ENCODE measurements around the gene DENND4C.
A peak's percentile ranks its signal among the peaks of the same experiment; 100 is the strongest.

The DENND4C gene

GRCh38 chr9:19224563-19224962 is 5.9 kb upstream of the DENND4C start:
- Histone ChIP-seq H3K27me3 (ENCODE audit: control insufficient read depth, insufficient read depth, low read length) (no peaks in the 10 kb centered on the region), H3K36me3 (ENCODE audit: control insufficient read depth, insufficient read depth, low read length) (no peaks in the 10 kb centered on the region; the same call in 1 of the 2 replicates), H3K9me3 (ENCODE audit: control insufficient read depth, insufficient read depth, low read length) (no peaks in the 10 kb centered on the region), H3K4me3 (ENCODE audit: low read depth, low read length) (no peak overlapping the region), H3K9ac (ENCODE audit: low read depth, low read length) (no peak overlapping the region), H3K4me1 (ENCODE audit: control insufficient read depth, insufficient read depth, low read length) (peaks cover 5% of the 10 kb centered on the region), H3K27ac (ENCODE audit: low read depth, low read length) (no peak overlapping the region)

GRCh38 chr9:19229595-19230354 is 718 bp upstream of the DENND4C start:
- Histone ChIP-seq H3K27ac (ENCODE audit: low read depth, low read length) (peak overlapping the region; percentile 99), H3K36me3 (ENCODE audit: control insufficient read depth, insufficient read depth, low read length) (no peaks in the 10 kb centered on the region), H3K9me3 (ENCODE audit: control insufficient read depth, insufficient read depth, low read length) (no peaks in the 10 kb centered on the region), H3K4me1 (ENCODE audit: control insufficient read depth, insufficient read depth, low read length) (peaks cover 23% of the 10 kb centered on the region), H3K4me3 (ENCODE audit: low read depth, low read length) (peak overlapping the region; percentile 78), H3K9ac (ENCODE audit: low read depth, low read length) (peak overlapping the region; percentile 87), H3K27me3 (ENCODE audit: control insufficient read depth, insufficient read depth, low read length) (0 out of 2 replicates have a peak, but pooled peaks cover 3% of the 10 kb centered on the region)

DNA sequence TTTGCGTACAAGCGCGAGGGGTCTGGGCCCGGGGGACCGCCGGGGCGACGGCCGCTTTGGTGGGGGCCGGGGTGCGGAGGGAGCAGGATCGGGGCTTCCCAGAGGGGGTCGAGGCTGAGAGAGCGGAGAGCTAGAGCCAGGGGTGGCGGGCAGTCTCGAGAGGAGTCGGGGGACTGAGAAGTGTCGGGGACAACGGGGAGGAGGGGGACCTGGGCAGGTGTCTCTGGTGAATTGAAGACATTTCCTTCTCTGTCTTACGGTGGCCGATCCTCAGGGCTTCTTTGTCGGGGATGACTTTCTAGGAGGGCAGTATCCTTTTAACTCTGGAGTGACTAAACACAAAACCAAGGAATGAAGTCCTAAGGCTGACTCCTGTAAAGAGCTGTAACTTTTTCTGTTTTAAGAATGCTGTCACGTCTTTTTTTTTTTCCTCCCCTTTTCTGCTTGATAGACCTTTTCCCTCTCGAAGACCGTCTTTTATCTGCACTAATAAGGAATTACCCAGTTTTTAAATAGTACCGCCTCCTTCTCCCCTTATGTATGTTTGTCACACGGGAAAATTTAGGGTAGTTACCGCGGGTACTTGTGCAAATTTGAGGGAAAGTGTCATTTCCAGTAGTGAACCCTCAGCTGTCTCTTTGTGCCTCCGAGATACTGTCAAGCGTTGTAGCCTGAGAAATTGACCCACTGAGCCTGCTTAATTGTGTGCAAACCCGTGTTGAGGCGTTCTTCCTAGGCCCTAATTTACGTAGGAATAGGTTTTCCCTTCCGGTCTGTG is 822 bp downstream of the DENND4C start:
- peak overlapping the region; percentile 99 for H3K27ac ChIP-seq (ENCODE audit: low read depth, low read length)
- peaks cover 23% of the 10 kb centered on the region for H3K4me1 ChIP-seq (ENCODE audit: control insufficient read depth, insufficient read depth, low read length)
- H3K4me3 ChIP-seq (ENCODE audit: low read depth, low read length), result peak overlapping the region; percentile 92
- H3K27me3 ChIP-seq (ENCODE audit: control insufficient read depth, insufficient read depth, low read length), result 0 out of 2 replicates have a peak, but pooled peaks cover 3% of the 10 kb centered on the region
- no peaks in the 10 kb centered on the region for H3K36me3 ChIP-seq (ENCODE audit: control insufficient read depth, insufficient read depth, low read length)
- H3K9ac ChIP-seq (ENCODE audit: low read depth, low read length), result peak overlapping the region; percentile 75
- no peaks in the 10 kb centered on the region for H3K9me3 ChIP-seq (ENCODE audit: control insufficient read depth, insufficient read depth, low read length)

DNA sequence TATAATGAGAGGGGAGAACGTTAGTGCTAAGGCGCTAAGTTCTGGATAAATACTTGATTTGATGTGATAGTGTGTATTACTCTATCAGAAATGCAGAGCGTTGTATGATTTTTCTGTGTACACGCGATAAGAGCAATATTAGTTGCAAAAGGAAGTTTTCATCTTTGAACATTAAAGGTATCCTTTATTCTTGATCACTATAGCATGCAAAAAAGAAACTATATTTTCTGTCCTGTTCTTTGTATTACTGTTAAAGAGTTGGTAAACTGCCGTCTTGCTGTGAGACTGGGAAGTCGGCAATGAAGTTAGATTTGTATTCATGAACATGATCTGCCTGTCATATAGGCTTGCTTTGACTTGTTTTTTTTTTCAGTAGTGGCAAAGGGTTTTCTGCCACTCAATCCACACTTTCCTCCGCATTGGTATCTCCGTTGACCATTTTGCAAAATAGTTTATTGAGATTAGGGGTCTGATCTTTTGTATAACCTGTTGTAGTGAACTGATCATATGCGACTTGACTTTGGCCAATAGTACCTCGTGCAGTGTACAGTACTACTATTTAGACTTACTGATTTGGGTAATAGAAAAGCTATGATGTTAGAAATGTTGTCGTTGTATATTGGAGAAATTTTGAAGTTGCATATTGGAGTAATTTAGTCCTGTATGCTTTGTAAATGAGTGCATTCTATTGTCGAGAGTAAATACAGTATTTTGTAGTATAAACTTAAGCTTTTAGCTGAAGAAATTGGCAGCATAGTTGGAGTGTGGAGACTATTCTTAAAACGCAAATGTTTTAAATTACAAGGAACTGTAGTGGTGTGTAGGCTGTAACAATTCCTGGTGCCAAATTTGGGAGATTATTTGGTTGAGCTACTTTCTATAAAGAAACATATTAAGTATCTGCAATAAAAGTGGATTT is 1.7 kb downstream of the DENND4C start:
- H3K4me3 ChIP-seq (ENCODE audit: low read depth, low read length), result peak overlapping the region; percentile 92
- H3K4me1 ChIP-seq (ENCODE audit: control insufficient read depth, insufficient read depth, low read length), result peaks cover 23% of the 10 kb centered on the region
- H3K9ac ChIP-seq (ENCODE audit: low read depth, low read length), result 0 out of 2 replicates have a peak overlapping the region, but pooled peaks have one; percentile 75
- H3K36me3 ChIP-seq (ENCODE audit: control insufficient read depth, insufficient read depth, low read length), result no peaks in the 10 kb centered on the region
- H3K27ac ChIP-seq (ENCODE audit: low read depth, low read length), result no peak overlapping the region
- H3K27me3 ChIP-seq (ENCODE audit: control insufficient read depth, insufficient read depth, low read length), result 0 out of 2 replicates have a peak, but pooled peaks cover 3% of the 10 kb centered on the region
- H3K9me3 ChIP-seq (ENCODE audit: control insufficient read depth, insufficient read depth, low read length), result no peaks in the 10 kb centered on the region

DNA sequence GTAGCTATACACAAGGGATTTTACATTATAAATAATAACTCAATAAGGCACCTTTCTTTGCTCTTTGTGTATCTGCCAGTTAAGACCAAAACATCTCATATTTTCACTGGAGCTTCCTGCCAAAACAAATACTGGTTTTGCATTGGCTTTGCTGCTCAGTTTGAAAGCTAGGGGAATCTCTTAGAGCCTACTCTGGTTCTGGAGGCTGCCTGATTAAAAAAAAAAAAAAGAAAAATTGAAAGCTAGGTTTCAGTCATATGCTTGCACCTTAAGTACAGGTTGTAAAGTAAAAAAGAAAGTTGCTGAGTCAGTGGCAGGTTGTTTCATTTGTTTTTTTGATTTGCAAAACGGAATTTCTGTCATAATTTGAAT is 2.3 kb downstream of the DENND4C start:
- Histone ChIP-seq H3K4me3 (ENCODE audit: low read depth, low read length) (peak overlapping the region; percentile 92), H3K9me3 (ENCODE audit: control insufficient read depth, insufficient read depth, low read length) (no peaks in the 10 kb centered on the region), H3K4me1 (ENCODE audit: control insufficient read depth, insufficient read depth, low read length) (peaks cover 23% of the 10 kb centered on the region), H3K36me3 (ENCODE audit: control insufficient read depth, insufficient read depth, low read length) (no peaks in the 10 kb centered on the region), H3K27me3 (ENCODE audit: control insufficient read depth, insufficient read depth, low read length) (0 out of 2 replicates have a peak, but pooled peaks cover 3% of the 10 kb centered on the region), H3K9ac (ENCODE audit: low read depth, low read length) (no peak overlapping the region), H3K27ac (ENCODE audit: low read depth, low read length) (no peak overlapping the region)

DNA sequence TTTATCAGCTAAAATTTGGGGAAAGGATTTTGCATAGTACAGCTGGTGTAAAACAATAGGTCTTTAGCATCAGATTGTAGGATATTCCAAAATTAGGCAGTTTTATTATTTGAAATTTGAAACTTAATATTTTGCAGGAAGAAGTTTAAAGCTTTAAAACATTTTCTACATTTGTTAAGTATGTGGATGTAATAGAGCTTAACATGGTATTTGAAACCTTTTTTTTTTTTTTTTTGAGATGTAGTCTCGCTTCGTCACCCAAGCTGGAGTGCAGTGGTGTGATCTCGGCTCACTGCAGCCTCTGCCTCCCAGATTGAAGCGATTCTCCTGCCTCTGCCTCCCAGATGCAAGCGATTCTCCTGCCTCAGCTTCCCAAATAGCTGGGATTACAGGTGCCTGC is 2.9 kb downstream of the DENND4C start:
- H3K36me3 ChIP-seq (ENCODE audit: control insufficient read depth, insufficient read depth, low read length), result no peaks in the 10 kb centered on the region
- no peaks in the 10 kb centered on the region for H3K9me3 ChIP-seq (ENCODE audit: control insufficient read depth, insufficient read depth, low read length)
- H3K9ac ChIP-seq (ENCODE audit: low read depth, low read length), result no peak overlapping the region
- H3K27me3 ChIP-seq (ENCODE audit: control insufficient read depth, insufficient read depth, low read length), result 0 out of 2 replicates have a peak, but pooled peaks cover 3% of the 10 kb centered on the region
- peaks cover 23% of the 10 kb centered on the region for H3K4me1 ChIP-seq (ENCODE audit: control insufficient read depth, insufficient read depth, low read length)
- 0 out of 2 replicates have a peak overlapping the region, but pooled peaks have one; percentile 92 for H3K4me3 ChIP-seq (ENCODE audit: low read depth, low read length)
- H3K27ac ChIP-seq (ENCODE audit: low read depth, low read length), result no peak overlapping the region

DNA sequence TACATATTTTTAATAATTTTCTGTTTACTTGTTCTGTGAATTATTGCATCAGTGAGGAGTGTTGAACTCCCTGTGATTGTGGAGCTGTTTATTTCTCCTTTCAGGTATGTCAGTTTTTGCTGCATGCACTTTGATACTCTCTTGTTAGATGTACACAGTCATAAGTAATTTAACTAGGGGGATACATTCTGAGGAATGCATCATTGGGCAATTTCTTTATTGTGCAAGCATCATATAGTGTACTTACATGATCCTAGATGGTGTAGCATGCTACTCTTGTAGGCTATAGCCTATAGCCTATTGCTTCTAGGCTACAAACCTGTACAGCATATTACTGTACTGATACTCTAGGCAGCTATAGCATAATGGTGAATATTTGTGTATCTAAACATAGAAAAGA is 9.5 kb downstream of the DENND4C start:
- H3K9ac ChIP-seq (ENCODE audit: low read depth, low read length), result no peak overlapping the region
- H3K9me3 ChIP-seq (ENCODE audit: control insufficient read depth, insufficient read depth, low read length), result no peaks in the 10 kb centered on the region
- no peak overlapping the region for H3K27ac ChIP-seq (ENCODE audit: low read depth, low read length)
- 0 out of 2 replicates have a peak, but pooled peaks cover 8% of the 10 kb centered on the region for H3K36me3 ChIP-seq (ENCODE audit: control insufficient read depth, insufficient read depth, low read length)
- H3K4me1 ChIP-seq (ENCODE audit: control insufficient read depth, insufficient read depth, low read length), result no peaks in the 10 kb centered on the region
- no peaks in the 10 kb centered on the region for H3K27me3 ChIP-seq (ENCODE audit: control insufficient read depth, insufficient read depth, low read length)
- H3K4me3 ChIP-seq (ENCODE audit: low read depth, low read length), result no peak overlapping the region

DNA sequence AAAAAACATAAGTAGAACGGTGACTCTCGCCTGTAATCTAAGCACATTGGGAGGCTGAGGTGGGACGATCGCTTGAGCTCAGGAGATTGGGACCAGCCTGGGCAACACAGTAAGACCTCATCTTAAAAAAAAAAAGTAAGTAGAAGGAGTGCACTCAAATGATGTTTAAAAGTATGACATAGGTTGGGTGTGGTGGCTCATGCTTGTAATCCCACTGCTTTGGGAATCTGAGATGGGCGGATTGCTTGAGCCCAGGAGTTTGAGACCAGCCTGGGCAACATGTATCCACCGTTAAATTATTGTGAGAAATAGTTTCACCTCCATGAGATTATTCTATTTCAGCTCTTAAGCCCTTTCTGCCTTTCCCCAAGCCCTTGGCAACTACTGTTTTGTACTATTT is 11.2 kb downstream of the DENND4C start:
- Histone ChIP-seq H3K9me3 (ENCODE audit: control insufficient read depth, insufficient read depth, low read length) (no peaks in the 10 kb centered on the region), H3K9ac (ENCODE audit: low read depth, low read length) (no peak overlapping the region), H3K27me3 (ENCODE audit: control insufficient read depth, insufficient read depth, low read length) (no peaks in the 10 kb centered on the region), H3K4me1 (ENCODE audit: control insufficient read depth, insufficient read depth, low read length) (no peaks in the 10 kb centered on the region), H3K36me3 (ENCODE audit: control insufficient read depth, insufficient read depth, low read length) (0 out of 2 replicates have a peak, but pooled peaks cover 8% of the 10 kb centered on the region), H3K4me3 (ENCODE audit: low read depth, low read length) (no peak overlapping the region), H3K27ac (ENCODE audit: low read depth, low read length) (no peak overlapping the region)

DNA sequence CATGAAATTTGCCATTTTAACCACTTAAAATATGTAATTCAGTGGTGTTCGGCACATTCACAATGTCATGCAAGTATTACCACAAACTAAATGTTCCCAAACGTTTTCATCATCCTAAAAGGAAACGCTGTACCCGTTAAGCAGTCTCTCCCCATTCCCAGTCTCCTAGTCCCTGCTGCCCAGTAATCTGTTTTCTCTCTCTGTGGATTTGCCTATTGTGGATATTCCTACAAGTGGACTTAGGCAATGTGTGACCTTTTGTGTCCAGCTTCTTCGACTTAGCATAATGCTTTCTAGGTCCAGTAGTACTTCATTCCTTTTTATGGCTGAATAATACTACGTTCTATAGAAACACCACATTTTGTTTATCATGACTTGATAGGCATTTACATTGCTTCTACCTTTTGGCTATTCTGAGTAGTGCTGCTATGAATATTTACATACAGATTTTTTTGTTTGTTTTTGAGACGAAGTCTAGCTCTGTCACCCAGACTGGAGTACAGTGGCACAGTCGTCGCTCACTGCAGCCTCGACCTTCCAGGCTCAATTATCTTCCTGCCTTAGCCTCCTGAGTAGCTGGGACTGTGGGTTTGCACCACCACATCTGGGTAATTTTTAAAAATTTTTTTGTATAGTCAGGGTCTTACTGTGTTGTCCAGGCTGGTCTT is 13.0 kb downstream of the DENND4C start:
- no peaks in the 10 kb centered on the region for H3K9me3 ChIP-seq (ENCODE audit: control insufficient read depth, insufficient read depth, low read length)
- H3K36me3 ChIP-seq (ENCODE audit: control insufficient read depth, insufficient read depth, low read length), result 0 out of 2 replicates have a peak, but pooled peaks cover 8% of the 10 kb centered on the region
- no peaks in the 10 kb centered on the region for H3K4me1 ChIP-seq (ENCODE audit: control insufficient read depth, insufficient read depth, low read length)
- no peak overlapping the region for H3K27ac ChIP-seq (ENCODE audit: low read depth, low read length)
- no peak overlapping the region for H3K9ac ChIP-seq (ENCODE audit: low read depth, low read length)
- no peak overlapping the region for H3K4me3 ChIP-seq (ENCODE audit: low read depth, low read length)
- H3K27me3 ChIP-seq (ENCODE audit: control insufficient read depth, insufficient read depth, low read length), result no peaks in the 10 kb centered on the region

DNA sequence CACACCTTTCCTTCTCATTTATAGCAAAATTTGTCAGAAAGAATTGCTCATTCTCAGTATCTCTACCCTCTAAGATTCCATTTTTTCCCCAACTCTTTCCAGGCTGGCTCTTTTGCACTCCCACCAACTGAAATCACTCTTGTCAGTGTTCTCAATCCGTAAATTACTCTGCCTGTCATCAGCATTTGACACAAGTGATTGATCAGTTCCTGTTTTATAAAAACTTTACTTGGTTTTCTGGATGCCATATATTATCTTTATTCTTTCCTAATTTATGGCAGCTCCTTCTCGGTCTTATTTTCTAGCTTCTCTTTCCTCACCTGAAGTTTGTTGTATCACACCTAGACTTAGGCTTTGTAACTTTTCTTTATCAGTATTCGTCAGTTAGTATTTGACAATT is 16.4 kb downstream of the DENND4C start:
- no peak overlapping the region for H3K27ac ChIP-seq (ENCODE audit: low read depth, low read length)
- no peaks in the 10 kb centered on the region for H3K9me3 ChIP-seq (ENCODE audit: control insufficient read depth, insufficient read depth, low read length)

More for the DNA sequence above, 16.4 kb downstream of the DENND4C start:
- Histone ChIP-seq H3K27me3 (ENCODE audit: control insufficient read depth, insufficient read depth, low read length) (no peaks in the 10 kb centered on the region), H3K4me3 (ENCODE audit: low read depth, low read length) (no peak overlapping the region), H3K4me1 (ENCODE audit: control insufficient read depth, insufficient read depth, low read length) (peaks cover 11% of the 10 kb centered on the region), H3K36me3 (ENCODE audit: control insufficient read depth, insufficient read depth, low read length) (0 out of 2 replicates have a peak, but pooled peaks cover 2% of the 10 kb centered on the region), H3K9ac (ENCODE audit: low read depth, low read length) (no peak overlapping the region)

Data from HUES48 (cell line).